ENCODE data around the gene RHOH.

- TF ChIP-seq SPI1 (IDR thresholded peaks at IDR 0.05; ENCODE audit: low read depth, low read length) (no peak), POLR2AphosphoS5 (IDR thresholded peaks at IDR 0.05; ENCODE audit: low read depth, low read length) (no peak), TAF1 (IDR thresholded peaks at IDR 0.05; ENCODE audit: low read depth, low read length) (no peak), POLR2A (IDR thresholded peaks at IDR 0.05; ENCODE audit: low read depth, low read length) (no peak)
Measured at GRCh38 chr4:40209401-40209800, 12.6 kb downstream of the RHOH start.

All from GM12891 (cell line).